H9 (cell line): ENCODE data around the gene CUBN. TPM values are rescaled to one million over a fixed set of nuclear protein-coding genes. Genes with fewer than 3 reads are reported as not detected.

Experiments
- DNase-seq: peaks from one replicate; pipeline ENCODE4 v3.0.0-alpha.2; 2017
- H2AFZ ChIP-seq: one replicate; pipeline ENCODE4 v1.6.1; 2013; ENCODE audit warnings: mild to moderate bottlenecking, low read length, control low read depth, moderate library complexity
- H2AK5ac ChIP-seq: 2 replicates; pipeline ENCODE4 v1.6.1; 2013; ENCODE audit warnings: low read length, control low read depth, mixed read lengths; ENCODE audit not compliant: insufficient read length
- H2BK120ac ChIP-seq: one replicate; pipeline ENCODE4 v1.6.1; 2013; ENCODE audit warnings: low read depth, mild to moderate bottlenecking, low read length, control low read depth, inconsistent platforms; ENCODE audit not compliant: poor library complexity, severe bottlenecking
- H2BK12ac ChIP-seq: 2 replicates; pipeline ENCODE4 v1.6.1; 2013; ENCODE audit warnings: low read length, control low read depth, mixed read lengths, low read depth; ENCODE audit not compliant: insufficient read length
- H2BK15ac ChIP-seq: 2 replicates; pipeline ENCODE4 v1.6.1; 2013; ENCODE audit warnings: low read depth, low read length, control low read depth
- H2BK20ac ChIP-seq: one replicate; pipeline ENCODE4 v1.6.1; 2013; ENCODE audit warnings: low read depth, mild to moderate bottlenecking, low read length, control low read depth, inconsistent platforms; ENCODE audit not compliant: poor library complexity, severe bottlenecking
- H2BK5ac ChIP-seq: 2 replicates; pipeline ENCODE4 v1.6.1; 2013; ENCODE audit warnings: low read length, control low read depth, mixed read lengths; ENCODE audit not compliant: insufficient read length
- H3K14ac ChIP-seq: 2 replicates; pipeline ENCODE4 v1.6.1; 2013; ENCODE audit warnings: low read length, control low read depth; ENCODE audit not compliant: insufficient read depth
- H3K18ac ChIP-seq: 2 replicates; pipeline ENCODE4 v1.6.1; 2013; ENCODE audit warnings: low read depth, mild to moderate bottlenecking, mixed read lengths, low read length, control low read depth; ENCODE audit not compliant: insufficient read length
- H3K23ac ChIP-seq: 2 replicates; pipeline ENCODE4 v1.6.1; 2013; ENCODE audit warnings: low read length, control low read depth, mixed read lengths, low read depth; ENCODE audit not compliant: insufficient read length
- H3K23me2 ChIP-seq: 2 replicates; pipeline ENCODE4 v1.6.1; 2013; ENCODE audit warnings: low read depth, mild to moderate bottlenecking, mixed read lengths, low read length, control low read depth; ENCODE audit not compliant: insufficient read length, poor library complexity, severe bottlenecking
- H3K27ac ChIP-seq: 2 replicates; pipeline ENCODE4 v1.5.1; 2013; ENCODE audit warnings: low read length, control low read depth, mixed read lengths, low read depth; ENCODE audit not compliant: insufficient read length
- H3K27me3 ChIP-seq: 2 replicates; pipeline ENCODE4 v1.6.1; 2013; ENCODE audit warnings: low read length, control low read depth, inconsistent platforms; ENCODE audit not compliant: insufficient read depth
- H3K4ac ChIP-seq: 2 replicates; pipeline ENCODE4 v1.6.1; 2013; ENCODE audit warnings: low read depth, mild to moderate bottlenecking, control low read depth, inconsistent platforms, low read length, moderate library complexity
- H3K4me1 ChIP-seq: 2 replicates; pipeline ENCODE4 v1.6.1; 2013; ENCODE audit warnings: low read length, control low read depth, inconsistent platforms; ENCODE audit not compliant: insufficient read depth
- H3K4me2 ChIP-seq: 2 replicates; pipeline ENCODE4 v1.6.1; 2013; ENCODE audit warnings: low read length, control low read depth, mixed read lengths; ENCODE audit not compliant: insufficient read length, insufficient read depth
- H3K56ac ChIP-seq: 2 replicates; pipeline ENCODE4 v1.6.1; 2013; ENCODE audit warnings: low read depth, mild to moderate bottlenecking, mixed read lengths, low read length, control low read depth; ENCODE audit not compliant: insufficient read length
- H3K79me1 ChIP-seq: 2 replicates; pipeline ENCODE4 v1.6.1; 2013; ENCODE audit warnings: low read depth, mild to moderate bottlenecking, moderate library complexity, low read length, control low read depth, inconsistent platforms; ENCODE audit not compliant: insufficient read depth, poor library complexity, severe bottlenecking
- H3K79me2 ChIP-seq: 2 replicates; pipeline ENCODE4 v1.6.1; 2013; ENCODE audit warnings: low read length, control low read depth, inconsistent platforms; ENCODE audit not compliant: insufficient read depth
- H3K9ac ChIP-seq: 2 replicates; pipeline ENCODE4 v1.6.1; 2013; ENCODE audit warnings: low read length, control low read depth, mixed read lengths; ENCODE audit not compliant: insufficient read length; ENCODE audit errors: extremely low read depth
- H3K9me3 ChIP-seq: one replicate; pipeline ENCODE4 v1.6.1; 2013; ENCODE audit warnings: low read depth, low read length, inconsistent platforms; ENCODE audit not compliant: control insufficient read depth
- H3T11ph ChIP-seq: one replicate; pipeline ENCODE4 v1.6.1; 2013; ENCODE audit warnings: mild to moderate bottlenecking, low read length, control low read depth, inconsistent platforms
- H4K20me1 ChIP-seq: one replicate; pipeline ENCODE4 v1.6.1; 2013; ENCODE audit not compliant: control insufficient read depth, insufficient read length, insufficient read depth
- H4K5ac ChIP-seq: 2 replicates; pipeline ENCODE4 v1.6.1; 2013; ENCODE audit warnings: low read depth, mild to moderate bottlenecking, mixed read lengths, low read length, control low read depth; ENCODE audit not compliant: insufficient read length
- H4K8ac ChIP-seq: replicated peaks from 2 replicates; pipeline ENCODE4 v1.6.1; 2013; ENCODE audit warnings: low read length, control low read depth, mixed read lengths, low read depth; ENCODE audit not compliant: insufficient read length
- H4K91ac ChIP-seq: 2 replicates; pipeline ENCODE4 v1.6.1; 2013; ENCODE audit warnings: low read depth, mild to moderate bottlenecking, moderate library complexity, mixed read lengths, low read length, control low read depth; ENCODE audit not compliant: insufficient read length
- H3K27ac Mint-ChIP-seq, 3 experiments: 2 replicates in 2 of 3; 3 replicates in 1 of 3; pipeline ENCODE4 v1.8.0; 2020 to 2021; ENCODE audit warnings: mixed read lengths in 3 of 3, mild to moderate bottlenecking in 1 of 3, moderate library complexity in 1 of 3
- H3K27me3 Mint-ChIP-seq: 2 replicates; pipeline ENCODE4 v1.8.0; 2021; ENCODE audit warnings: low read depth, mild to moderate bottlenecking, moderate library complexity, mixed read lengths
- H3K36me3 Mint-ChIP-seq, 3 experiments: 2 replicates in 2 of 3; 3 replicates in 1 of 3; pipeline ENCODE4 v1.8.0; 2020 to 2021; ENCODE audit warnings: low read depth in 3 of 3, mixed read lengths in 3 of 3; ENCODE audit not compliant: insufficient read depth in 1 of 3
- H3K4me1 Mint-ChIP-seq, 2 experiments: 2 replicates each; pipeline ENCODE4 v1.8.0; 2020; ENCODE audit warnings: mixed read lengths in 2 of 2
- H3K4me3 Mint-ChIP-seq, 2 experiments: 2 replicates in 1 of 2; 3 replicates in 1 of 2; pipeline ENCODE4 v1.8.0; 2020 to 2021; ENCODE audit warnings: mild to moderate bottlenecking in 2 of 2, mixed read lengths in 2 of 2, moderate library complexity in 1 of 2
- H3K9me3 Mint-ChIP-seq, 2 experiments: 2 replicates in 1 of 2; 3 replicates in 1 of 2; pipeline ENCODE4 v1.8.0; 2020; ENCODE audit warnings: mild to moderate bottlenecking in 2 of 2, mixed read lengths in 2 of 2, moderate library complexity in 1 of 2
- WGBS: extraction: QIAGEN DNeasy Blood & Tissue Kit; methylation state at CpG from one replicate; pipeline ENCODE4 v1.1.7; 2013; ENCODE audit warnings: missing lambda C conversion rate, low lambda C conversion rate, mixed read lengths; ENCODE audit not compliant: insufficient read length; ENCODE audit errors: extremely low coverage; 5-methylcytosine and 5-hydroxymethylcytosine counted together
- total RNA-seq: library from RNA; stranded (reverse); gene quantifications from 2 replicates; pipeline ENCODE4 v1.2.1, GENCODE V29; 2021
- TF ChIP-seq, protein P1 (sequence below): fragments of 200-600 bp; sonication (generic); conservative IDR thresholded peaks from 3 replicates; pipeline ENCODE4 v1.8.0; 2021; ENCODE audit warnings: antibody characterized with exemption, mild to moderate bottlenecking

CUBN gene
- total RNA-seq, 1 experiment from 2014 or later: 0.26 TPM

DNA sequence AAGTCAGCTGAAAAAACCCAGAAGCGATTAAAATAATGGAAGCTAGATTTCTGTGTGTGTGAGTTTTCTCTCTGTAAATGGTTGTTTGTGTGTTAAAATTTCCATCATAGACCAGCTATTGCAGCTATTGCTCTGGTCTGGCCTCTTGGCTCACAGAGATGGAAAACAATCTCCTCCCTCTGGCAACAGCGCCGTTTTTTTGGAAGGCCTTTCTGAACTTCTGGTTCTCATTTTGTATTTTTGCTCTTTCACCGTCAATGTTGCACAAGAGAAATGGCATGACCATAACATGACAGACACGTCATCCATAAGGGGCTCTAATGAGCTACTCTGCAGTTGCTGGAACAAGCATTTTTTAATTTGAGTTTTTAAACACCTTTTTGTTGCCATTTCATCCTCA lies 91.0 kb downstream of the CUBN start:
- Histone ChIP-seq H2BK5ac (no peak overlapping the region), H2BK15ac (no peak overlapping the region), H3K79me1 (no peaks in the 10 kb centered on the region), H3K9ac (no peak overlapping the region), H3K14ac (no peak overlapping the region), H2AK5ac (no peak overlapping the region), H3K4ac (no peak overlapping the region), H2BK12ac (no peak overlapping the region), H4K91ac (no peak overlapping the region), H3K4me1 (no peaks in the 10 kb centered on the region), H3K56ac (no peak overlapping the region), H3K79me2 (no peaks in the 10 kb centered on the region), H2BK120ac (no peak overlapping the region), H3K9me3 (no peaks in the 10 kb centered on the region), H3K27ac (no peak overlapping the region), H3K23me2 (no peaks in the 10 kb centered on the region), H4K5ac (no peak overlapping the region), H3K18ac (no peak overlapping the region), H3T11ph (no peak overlapping the region), H3K4me2 (no peak overlapping the region), H3K23ac (no peak overlapping the region), H4K8ac (no peak overlapping the region), H2AFZ (no peak overlapping the region), H2BK20ac (no peak overlapping the region), H3K27me3 (no peaks in the 10 kb centered on the region), H4K20me1 (no peaks in the 10 kb centered on the region)
- H3K4me1 Mint-ChIP-seq: peaks cover 5 to 8% of the 10 kb centered on the region in 2 experiments; a peak in 3 of 4 replicates
- WGBS: no CpG with 5 or more reads among the region's 5 CpGs
- peak overlapping the region in 1 of 3 experiments; percentile 60; a peak in 1 of 7 replicates for H3K27ac Mint-ChIP-seq
- TF ChIP-seq, protein P1, sequence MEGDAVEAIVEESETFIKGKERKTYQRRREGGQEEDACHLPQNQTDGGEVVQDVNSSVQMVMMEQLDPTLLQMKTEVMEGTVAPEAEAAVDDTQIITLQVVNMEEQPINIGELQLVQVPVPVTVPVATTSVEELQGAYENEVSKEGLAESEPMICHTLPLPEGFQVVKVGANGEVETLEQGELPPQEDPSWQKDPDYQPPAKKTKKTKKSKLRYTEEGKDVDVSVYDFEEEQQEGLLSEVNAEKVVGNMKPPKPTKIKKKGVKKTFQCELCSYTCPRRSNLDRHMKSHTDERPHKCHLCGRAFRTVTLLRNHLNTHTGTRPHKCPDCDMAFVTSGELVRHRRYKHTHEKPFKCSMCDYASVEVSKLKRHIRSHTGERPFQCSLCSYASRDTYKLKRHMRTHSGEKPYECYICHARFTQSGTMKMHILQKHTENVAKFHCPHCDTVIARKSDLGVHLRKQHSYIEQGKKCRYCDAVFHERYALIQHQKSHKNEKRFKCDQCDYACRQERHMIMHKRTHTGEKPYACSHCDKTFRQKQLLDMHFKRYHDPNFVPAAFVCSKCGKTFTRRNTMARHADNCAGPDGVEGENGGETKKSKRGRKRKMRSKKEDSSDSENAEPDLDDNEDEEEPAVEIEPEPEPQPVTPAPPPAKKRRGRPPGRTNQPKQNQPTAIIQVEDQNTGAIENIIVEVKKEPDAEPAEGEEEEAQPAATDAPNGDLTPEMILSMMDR: no peak
- no peak overlapping the region for H3K4me3 Mint-ChIP-seq
- no peaks in the 10 kb centered on the region; the same call in 1 of the 2 replicates for H3K27me3 Mint-ChIP-seq
- no peak for DNase-seq
- H3K9me3 Mint-ChIP-seq: no peaks in the 10 kb centered on the region
- H3K36me3 Mint-ChIP-seq: no peaks in the 10 kb centered on the region
